MM.1S (cell line): ENCODE data around the gene BIRC5.

Experiments
- DNase-seq: peaks from one replicate; pipeline ENCODE4 v3.0.0-alpha.2; 2015
- H2AFZ ChIP-seq: fragments of 300-600 bp; sonication (generic); 2 replicates; pipeline ENCODE4 v1.6.0; 2016; ENCODE audit warnings: antibody characterized with exemption, low read length
- H3F3A ChIP-seq: fragments of 300-600 bp; sonication (generic); 2 replicates; pipeline ENCODE4 v1.6.1; 2016; ENCODE audit warnings: mild to moderate bottlenecking, antibody characterized with exemption, low read length, moderate library complexity, mixed read lengths; ENCODE audit not compliant: insufficient read depth
- H3K27ac ChIP-seq: fragments of 300-600 bp; sonication (generic); 2 replicates; pipeline ENCODE4 v1.5.1; 2016; ENCODE audit warnings: mild to moderate bottlenecking, low read length
- H3K27me3 ChIP-seq: fragments of 300-600 bp; sonication (generic); replicated peaks from 2 replicates; pipeline ENCODE4 v1.6.0; 2016; ENCODE audit warnings: low read length; ENCODE audit not compliant: insufficient read depth
- H3K36me3 ChIP-seq: fragments of 300-600 bp; sonication (generic); replicated peaks from 2 replicates; pipeline ENCODE4 v1.6.1; 2016; ENCODE audit warnings: mild to moderate bottlenecking, low read length, mixed read lengths; ENCODE audit not compliant: insufficient read depth
- H3K4me1 ChIP-seq: fragments of 300-600 bp; sonication (generic); 2 replicates; pipeline ENCODE4 v1.6.1; 2016; ENCODE audit warnings: low read length, mixed read lengths
- H3K4me2 ChIP-seq: fragments of 300-600 bp; sonication (generic); 2 replicates; pipeline ENCODE4 v1.6.0; 2016; ENCODE audit warnings: low read depth, low read length
- H3K4me3 ChIP-seq: fragments of 300-600 bp; sonication (generic); 2 replicates; pipeline ENCODE4 v1.5.1; 2016; ENCODE audit warnings: low read length, mixed read lengths
- H3K79me2 ChIP-seq: fragments of 300-600 bp; sonication (generic); 2 replicates; pipeline ENCODE4 v1.6.1; 2016; ENCODE audit warnings: mixed run types, low read length, mixed read lengths
- H3K9ac ChIP-seq: fragments of 300-600 bp; sonication (generic); 2 replicates; pipeline ENCODE4 v1.6.1; 2016; ENCODE audit warnings: low read length, mixed read lengths
- H3K9me2 ChIP-seq: fragments of 300-600 bp; sonication (generic); replicated peaks from 2 replicates; pipeline ENCODE4 v1.6.1; 2016; ENCODE audit warnings: mild to moderate bottlenecking, low read length, mixed read lengths; ENCODE audit not compliant: insufficient read depth
- H3K9me3 ChIP-seq: fragments of 300-600 bp; sonication (generic); replicated peaks from 2 replicates; pipeline ENCODE4 v1.6.1; 2016; ENCODE audit warnings: mild to moderate bottlenecking, low read length, mixed read lengths; ENCODE audit not compliant: insufficient read depth
- H4K20me1 ChIP-seq: fragments of 300-600 bp; sonication (generic); 2 replicates; pipeline ENCODE4 v1.6.1; 2016; ENCODE audit warnings: mild to moderate bottlenecking, low read length, moderate library complexity, mixed read lengths; ENCODE audit not compliant: insufficient read depth
- EZH2 ChIP-seq: fragments of 300-600 bp; sonication (generic); optimal IDR thresholded peaks from 2 replicates; pipeline ENCODE3; 2017; ENCODE audit warnings: low read depth, mild to moderate bottlenecking, antibody characterized with exemption, low read length, mixed read lengths
- EZH2phosphoT487 ChIP-seq: fragments of 300-600 bp; sonication (generic); IDR thresholded peaks from 2 replicates; pipeline ENCODE4 v1.6.1; 2018; ENCODE audit warnings: antibody characterized with exemption, low read length
- TF ChIP-seq, protein P1 (sequence below): fragments of 300-600 bp; sonication (generic); IDR thresholded peaks from 2 replicates; pipeline ENCODE4 v1.5.1; 2016; ENCODE audit warnings: antibody characterized with exemption, low read length, mixed read lengths

The BIRC5 gene

DNA sequence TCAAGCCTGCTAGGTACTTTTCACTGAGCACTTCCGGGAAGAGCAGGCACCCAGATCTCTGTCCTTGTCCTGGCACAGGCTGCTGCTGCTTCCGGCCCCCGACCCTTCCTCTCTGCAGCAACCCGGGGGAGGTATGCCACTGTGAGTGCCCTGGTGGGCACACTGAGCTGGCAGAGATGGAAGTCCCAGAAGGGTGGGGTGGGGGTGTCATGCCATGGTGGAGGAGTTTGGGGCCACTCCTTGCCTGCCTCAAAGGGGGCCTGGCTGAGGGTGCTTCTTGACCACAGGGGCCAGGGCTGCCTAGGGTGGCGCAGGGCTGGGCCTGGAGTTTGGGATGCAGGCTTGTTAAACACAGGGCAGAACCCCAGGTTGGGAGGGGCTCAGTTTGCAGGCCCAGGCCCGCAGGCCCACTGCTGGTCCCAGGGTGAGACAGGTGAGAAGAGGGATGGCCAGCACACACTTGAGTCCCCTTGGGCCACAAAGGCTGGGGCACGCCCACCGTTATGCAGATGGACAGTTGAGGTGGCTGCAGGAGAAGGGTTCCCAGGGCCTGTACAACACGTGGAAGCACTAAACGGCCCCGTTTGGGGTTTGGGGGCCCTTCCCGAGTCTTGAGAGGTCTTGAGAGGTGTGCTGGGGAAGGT is 26.1 kb downstream of the BIRC5 start:
- Histone ChIP-seq H3K36me3 (no peaks in the 10 kb centered on the region), H3K9me3 (no peaks in the 10 kb centered on the region), H3K9ac (no peak overlapping the region), H3K4me3 (no peak overlapping the region), H4K20me1 (no peaks in the 10 kb centered on the region), H3K79me2 (no peaks in the 10 kb centered on the region), H3K27ac (no peak overlapping the region), H3F3A (no peaks in the 10 kb centered on the region), H3K4me2 (no peak overlapping the region), H3K9me2 (no peaks in the 10 kb centered on the region), H2AFZ (no peak overlapping the region), H3K4me1 (0 out of 2 replicates have a peak, but pooled peaks cover 5% of the 10 kb centered on the region), H3K27me3 (no peaks in the 10 kb centered on the region)
- TF ChIP-seq EZH2 (no peak), EZH2phosphoT487 (no peak)
- TF ChIP-seq, protein P1, sequence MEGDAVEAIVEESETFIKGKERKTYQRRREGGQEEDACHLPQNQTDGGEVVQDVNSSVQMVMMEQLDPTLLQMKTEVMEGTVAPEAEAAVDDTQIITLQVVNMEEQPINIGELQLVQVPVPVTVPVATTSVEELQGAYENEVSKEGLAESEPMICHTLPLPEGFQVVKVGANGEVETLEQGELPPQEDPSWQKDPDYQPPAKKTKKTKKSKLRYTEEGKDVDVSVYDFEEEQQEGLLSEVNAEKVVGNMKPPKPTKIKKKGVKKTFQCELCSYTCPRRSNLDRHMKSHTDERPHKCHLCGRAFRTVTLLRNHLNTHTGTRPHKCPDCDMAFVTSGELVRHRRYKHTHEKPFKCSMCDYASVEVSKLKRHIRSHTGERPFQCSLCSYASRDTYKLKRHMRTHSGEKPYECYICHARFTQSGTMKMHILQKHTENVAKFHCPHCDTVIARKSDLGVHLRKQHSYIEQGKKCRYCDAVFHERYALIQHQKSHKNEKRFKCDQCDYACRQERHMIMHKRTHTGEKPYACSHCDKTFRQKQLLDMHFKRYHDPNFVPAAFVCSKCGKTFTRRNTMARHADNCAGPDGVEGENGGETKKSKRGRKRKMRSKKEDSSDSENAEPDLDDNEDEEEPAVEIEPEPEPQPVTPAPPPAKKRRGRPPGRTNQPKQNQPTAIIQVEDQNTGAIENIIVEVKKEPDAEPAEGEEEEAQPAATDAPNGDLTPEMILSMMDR = no peak
- no peak for DNase-seq

DNA sequence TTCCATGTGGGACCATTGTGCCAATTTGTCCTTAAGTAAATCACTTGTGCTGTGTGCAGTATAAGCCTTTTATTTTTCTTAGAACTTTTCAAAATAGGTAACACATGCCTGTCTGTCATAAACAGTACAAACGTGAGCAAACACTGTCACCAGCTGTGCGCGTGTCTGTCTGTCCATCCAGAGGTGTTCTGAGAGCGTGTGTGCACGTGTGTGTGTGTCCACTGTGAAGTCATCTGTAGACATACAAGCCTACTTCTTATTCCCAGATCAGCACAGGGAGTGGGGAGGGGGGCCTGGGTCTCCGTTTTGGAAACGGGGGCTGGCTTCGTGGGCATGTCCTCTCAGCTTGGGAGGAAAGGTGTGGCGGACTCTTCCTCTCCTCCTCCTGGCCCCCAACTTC is 26.8 kb downstream of the BIRC5 start:
- DNase-seq = no peak
- no peak overlapping the region for H3K4me2 ChIP-seq
- H2AFZ ChIP-seq = no peak overlapping the region
- H4K20me1 ChIP-seq = no peaks in the 10 kb centered on the region
- no peaks in the 10 kb centered on the region for H3K9me2 ChIP-seq
- no peaks in the 10 kb centered on the region for H3K9me3 ChIP-seq
- H3K36me3 ChIP-seq = no peaks in the 10 kb centered on the region
- no peaks in the 10 kb centered on the region for H3K79me2 ChIP-seq
- 0 out of 2 replicates have a peak, but pooled peaks cover 5% of the 10 kb centered on the region for H3K4me1 ChIP-seq
- TF ChIP-seq, protein P1 = no peak
- TF ChIP-seq EZH2 (no peak), EZH2phosphoT487 (no peak)
- H3K27ac ChIP-seq = no peak overlapping the region
- no peak overlapping the region for H3K4me3 ChIP-seq
- no peaks in the 10 kb centered on the region for H3F3A ChIP-seq
- no peak overlapping the region for H3K9ac ChIP-seq
- no peaks in the 10 kb centered on the region for H3K27me3 ChIP-seq

DNA sequence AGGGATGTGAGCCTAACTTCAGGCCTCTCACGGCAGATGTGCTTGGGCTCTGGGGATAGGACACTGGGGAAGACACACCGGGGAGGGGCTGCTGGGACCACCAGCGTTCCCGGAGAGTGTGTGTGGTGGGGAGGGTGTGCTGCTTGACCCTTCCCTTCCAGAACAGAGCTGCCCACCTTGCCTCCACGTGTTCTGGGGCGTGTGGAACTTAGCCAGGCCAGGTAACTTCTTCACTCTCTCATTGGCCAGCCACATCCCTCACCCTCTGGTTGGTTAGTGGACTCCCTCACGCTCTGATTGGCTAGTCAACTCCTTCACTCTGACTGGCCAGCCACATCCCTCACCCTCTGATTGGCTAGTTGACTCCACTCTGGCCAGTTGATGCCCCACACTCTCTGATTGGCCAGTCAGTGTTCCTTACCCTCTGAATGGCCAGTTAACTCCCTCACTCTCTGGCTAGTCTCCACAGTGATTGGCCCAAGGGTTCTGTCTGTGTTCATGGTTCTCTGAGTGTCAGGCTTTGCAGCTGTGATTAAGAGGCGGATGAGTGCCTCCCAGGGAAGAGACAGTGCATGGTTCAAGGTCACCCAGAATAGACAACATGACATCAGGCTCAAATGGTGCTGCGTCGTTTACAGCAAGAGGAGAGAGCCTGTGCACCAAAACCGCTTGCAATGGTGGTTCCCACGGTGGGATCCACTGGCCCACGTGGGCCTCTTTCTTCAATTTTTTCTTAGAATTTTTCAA is 27.4 kb downstream of the BIRC5 start:
- Histone ChIP-seq H3K36me3 (no peaks in the 10 kb centered on the region), H3K79me2 (no peaks in the 10 kb centered on the region), H3F3A (no peaks in the 10 kb centered on the region), H3K27ac (no peak overlapping the region), H3K27me3 (no peaks in the 10 kb centered on the region), H3K4me1 (0 out of 2 replicates have a peak, but pooled peaks cover 5% of the 10 kb centered on the region), H2AFZ (no peak overlapping the region), H4K20me1 (no peaks in the 10 kb centered on the region), H3K9me3 (no peaks in the 10 kb centered on the region), H3K4me3 (no peak overlapping the region), H3K9ac (no peak overlapping the region), H3K4me2 (no peak overlapping the region), H3K9me2 (no peaks in the 10 kb centered on the region)
- TF ChIP-seq EZH2phosphoT487 = no peak
- TF ChIP-seq EZH2 = no peak
- TF ChIP-seq, protein P1 = no peak
- DNase-seq = peak; percentile 31
